SK-N-MC (cell line): ENCODE data around the gene BANP.
"Not testable (repeated sequence)": the region's sequence is repeated elsewhere in the genome, so short reads cannot be mapped to it uniquely, and the experiment has no call there.

Experiments
- EZH2 ChIP-seq: fragments of 200-600 bp; sonication (generic); IDR thresholded peaks from one replicate; pipeline ENCODE4 v1.6.1; 2017; ENCODE audit warnings: antibody characterized with exemption
- POLR2AphosphoS5 ChIP-seq: IDR thresholded peaks from 2 replicates; pipeline ENCODE4 v1.6.1; 2012; ENCODE audit warnings: mild to moderate bottlenecking, low read depth, low read length, borderline replicate concordance

- not testable (repeated sequence) for TF ChIP-seq POLR2AphosphoS5, EZH2
Measured at GRCh38 chr16:88024491-88025085, 73.4 kb downstream of the BANP start.
